Mammary epithelial cell (primary cell): ENCODE data around the gene TRIM31.

Experiments
- CTCF ChIP-seq, 2 donors: IDR thresholded peaks in 1 of 2; conservative IDR thresholded peaks in 1 of 2; 2 replicates each; pipeline ENCODE4 v1.5.1; 2011 to 2012; ENCODE audit warnings: inconsistent platforms in 2 of 2, low read length in 2 of 2, mild to moderate bottlenecking in 2 of 2, control low read depth in 1 of 2, low read depth in 1 of 2; ENCODE audit not compliant: insufficient read depth in 1 of 2; ENCODE audit errors: extremely low read depth in 1 of 2
- EZH2 ChIP-seq: IDR thresholded peaks from 2 replicates; pipeline ENCODE4 v1.6.1; 2012; ENCODE audit warnings: low read length, inconsistent platforms, borderline replicate concordance

GRCh38 chr6:30135147-30135546, 22.3 kb upstream of the TRIM31 start:
- TF ChIP-seq CTCF (conservative IDR thresholded peaks at IDR 0.05 in 1 of 2, IDR thresholded peaks at IDR 0.05 in 1 of 2; ENCODE audit: extremely low read depth in 1 of 2, insufficient read depth in 1 of 2, low read depth in 1 of 2, low read length in 2 of 2), result no peak
- no peak for TF ChIP-seq EZH2
